Liver (tissue), 9 donors: ENCODE measurements around the gene SYF2. TPM values are rescaled to one million over a fixed set of nuclear protein-coding genes. Genes with fewer than 3 reads are reported as not detected.

Experiments
- DNase-seq: peaks from one replicate; pipeline ENCODE4 v3.0.0-alpha.2; 2017; ENCODE audit warnings: low spot score
- H3K27ac ChIP-seq, 2 donors: one replicate each; pipeline ENCODE4 v1.7.0; 2013; ENCODE audit warnings: inconsistent platforms in 2 of 2, low read length in 2 of 2, control low read depth in 1 of 2, low read depth in 1 of 2, mild to moderate bottlenecking in 1 of 2
- H3K27me3 ChIP-seq, 4 donors: one replicate each; pipeline versions ENCODE4 v1.6.1 to v1.7.0; 2013; ENCODE audit warnings: low read length in 3 of 4, inconsistent platforms in 1 of 4, mild to moderate bottlenecking in 1 of 4, moderate library complexity in 1 of 4; ENCODE audit not compliant: control insufficient read depth in 4 of 4, insufficient read depth in 4 of 4
- H3K36me3 ChIP-seq, 4 donors: one replicate each; pipeline versions ENCODE4 v1.6.1 to v1.7.0; 2013; ENCODE audit warnings: low read length in 3 of 4, mild to moderate bottlenecking in 3 of 4, low read depth in 1 of 4, moderate library complexity in 1 of 4; ENCODE audit not compliant: control insufficient read depth in 4 of 4, insufficient read depth in 3 of 4
- H3K4me1 ChIP-seq, 4 donors: one replicate each; pipeline versions ENCODE4 v1.6.1 to v1.7.0; 2013; ENCODE audit warnings: low read length in 3 of 4, mild to moderate bottlenecking in 3 of 4, moderate library complexity in 1 of 4; ENCODE audit not compliant: control insufficient read depth in 4 of 4, insufficient read depth in 4 of 4
- H3K4me3 ChIP-seq, 3 donors: one replicate each; pipeline versions ENCODE4 v1.6.1 to v1.7.0; 2013; ENCODE audit warnings: low read length in 3 of 3, control low read depth in 1 of 3, low read depth in 1 of 3, mild to moderate bottlenecking in 1 of 3
- H3K9ac ChIP-seq, 2 donors: one replicate each; pipeline ENCODE4 v1.7.0; 2013; ENCODE audit warnings: low read length in 2 of 2, mild to moderate bottlenecking in 2 of 2, moderate library complexity in 2 of 2, control low read depth in 1 of 2, low read depth in 1 of 2
- H3K9me3 ChIP-seq, 4 donors: one replicate each; pipeline versions ENCODE4 v1.6.1 to v1.7.0; 2013; ENCODE audit warnings: low read length in 3 of 4; ENCODE audit not compliant: control insufficient read depth in 4 of 4
- FOXA1 ChIP-seq: IDR thresholded peaks from 2 replicates; pipeline ENCODE4 v1.6.1; 2016; ENCODE audit warnings: antibody characterized with exemption
- FOXA2 ChIP-seq: IDR thresholded peaks from 2 replicates; pipeline ENCODE4 v1.6.1; 2016; ENCODE audit warnings: antibody characterized with exemption
- GABPA ChIP-seq, 2 donors: IDR thresholded peaks in 1 of 2; conservative IDR thresholded peaks in 1 of 2; 2 replicates each; pipeline ENCODE4 v1.6.1; 2016; ENCODE audit warnings: antibody characterized with exemption in 2 of 2, mild to moderate bottlenecking in 1 of 2, moderate library complexity in 1 of 2
- HNF4A ChIP-seq, 2 donors: conservative IDR thresholded peaks; 2 replicates each; pipeline ENCODE4 v1.6.1; 2016; ENCODE audit warnings: antibody characterized with exemption in 2 of 2, mild to moderate bottlenecking in 2 of 2
- HNF4G ChIP-seq: IDR thresholded peaks from 2 replicates; pipeline ENCODE4 v1.6.1; 2016; ENCODE audit warnings: antibody characterized with exemption
- NR2F2 ChIP-seq: IDR thresholded peaks from 2 replicates; pipeline ENCODE4 v1.6.1; 2016; ENCODE audit warnings: antibody characterized with exemption
- RAD21 ChIP-seq, 2 donors: IDR thresholded peaks; 2 replicates each; pipeline ENCODE4 v1.6.1; 2016; ENCODE audit warnings: antibody characterized with exemption in 2 of 2, mild to moderate bottlenecking in 2 of 2
- RXRA ChIP-seq, 2 donors: IDR thresholded peaks; 2 replicates each; pipeline ENCODE4 v1.6.1; 2017 to 2018; ENCODE audit warnings: antibody characterized with exemption in 2 of 2, mild to moderate bottlenecking in 1 of 2
- SP1 ChIP-seq: IDR thresholded peaks from 2 replicates; pipeline ENCODE4 v1.6.1; 2018; ENCODE audit warnings: antibody characterized with exemption, mild to moderate bottlenecking
- TAF1 ChIP-seq: conservative IDR thresholded peaks from 2 replicates; pipeline ENCODE4 v1.6.1; 2016; ENCODE audit warnings: antibody characterized with exemption, mild to moderate bottlenecking
- WGBS: extraction: QIAGEN DNeasy Blood & Tissue Kit; methylation state at CpG from one replicate; pipeline ENCODE4 v1.1.7; 2013; 5-methylcytosine and 5-hydroxymethylcytosine counted together
- polyA plus RNA-seq, 2 donors: library from polyadenylated mRNA; stranded (reverse) in 1 of 2; unstranded in 1 of 2; fragments of 200-250 nt in 1 of 2; fragments of >200 nt in 1 of 2; fragmentation: Nextera tagmentation in 1 of 2; extraction: Ambion mirVana in 1 of 2; gene quantifications; one replicate each; pipeline versions ENCODE4 v1.2.1 to v1.2.3, GENCODE V29; 2013 to 2015
- total RNA-seq, 2 donors: library from RNA; depleted of rRNA; stranded (reverse); fragments of >200 nt; gene quantifications; one replicate each; pipeline ENCODE4 v1.2.3, GENCODE V29; 2014
- TF ChIP-seq, protein P1 (sequence below): fragments of 150-350 bp; IDR thresholded peaks from 2 replicates; pipeline ENCODE4 v1.5.1; 2017; ENCODE audit warnings: improper control_type of control experiment, low read depth, low read length; ENCODE audit not compliant: missing input control
- TF ChIP-seq, protein P2 (sequence below): IDR thresholded peaks from 2 replicates; pipeline ENCODE4 v1.6.1; 2016; ENCODE audit warnings: antibody characterized with exemption
- TF ChIP-seq, protein P3 (sequence below): IDR thresholded peaks from 2 replicates; pipeline ENCODE4 v1.6.1; 2016; ENCODE audit warnings: antibody characterized with exemption
- TF ChIP-seq, protein P4 (sequence below): IDR thresholded peaks from 2 replicates; pipeline ENCODE4 v1.6.1; 2016; ENCODE audit warnings: antibody characterized with exemption
- donor health status: healthy.
- donor health status: healthy.
- donor health status: healthy.
- donor health status: healthy.
- donor health status: healthy.

The SYF2 gene
- total and polyA plus RNA-seq, 4 donors, result 12.0 to 24.0 (median 15.2) TPM

DNA sequence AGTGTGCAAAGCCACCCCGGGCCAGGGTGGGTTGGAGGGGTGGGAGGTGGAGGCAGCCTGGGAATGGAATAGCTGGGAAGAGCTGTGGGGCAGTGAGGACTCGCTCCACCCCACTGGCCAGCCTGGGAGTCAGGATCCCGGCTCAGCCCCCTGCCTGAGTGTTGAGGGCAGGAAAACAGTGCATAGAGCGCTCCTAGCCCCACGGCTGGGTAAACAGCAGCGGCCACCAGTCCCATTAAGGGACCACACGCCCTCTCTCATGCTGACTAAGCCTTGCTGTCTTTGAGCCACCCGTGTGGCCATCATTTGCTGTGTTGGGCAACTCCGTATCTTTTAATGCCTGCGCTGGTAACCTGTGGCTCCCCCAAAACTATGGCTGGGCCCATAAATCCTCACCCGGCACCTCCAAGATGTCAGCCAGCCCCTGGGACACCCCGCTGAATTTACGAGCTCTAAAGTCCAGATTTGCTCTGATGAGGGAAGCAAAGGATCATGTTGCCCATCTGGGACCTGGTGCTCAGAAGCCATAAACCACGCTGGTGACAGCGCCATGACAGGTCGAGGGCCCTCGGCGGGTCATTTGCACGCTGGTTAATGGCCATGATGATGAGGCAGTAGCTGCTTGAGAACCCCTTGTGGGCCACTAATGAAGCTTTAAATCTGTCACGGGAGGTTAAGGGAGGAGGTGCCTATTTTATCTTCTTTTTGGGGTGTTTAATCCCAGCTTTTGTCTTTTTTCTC is 34.9 kb downstream of the SYF2 start:
- no peaks in the 10 kb centered on the region for H3K27me3 ChIP-seq
- no peak overlapping the region for H3K9ac ChIP-seq
- no peaks in the 10 kb centered on the region for H3K4me1 ChIP-seq
- no peak for TF ChIP-seq FOXA2
- TF ChIP-seq, protein P1, sequence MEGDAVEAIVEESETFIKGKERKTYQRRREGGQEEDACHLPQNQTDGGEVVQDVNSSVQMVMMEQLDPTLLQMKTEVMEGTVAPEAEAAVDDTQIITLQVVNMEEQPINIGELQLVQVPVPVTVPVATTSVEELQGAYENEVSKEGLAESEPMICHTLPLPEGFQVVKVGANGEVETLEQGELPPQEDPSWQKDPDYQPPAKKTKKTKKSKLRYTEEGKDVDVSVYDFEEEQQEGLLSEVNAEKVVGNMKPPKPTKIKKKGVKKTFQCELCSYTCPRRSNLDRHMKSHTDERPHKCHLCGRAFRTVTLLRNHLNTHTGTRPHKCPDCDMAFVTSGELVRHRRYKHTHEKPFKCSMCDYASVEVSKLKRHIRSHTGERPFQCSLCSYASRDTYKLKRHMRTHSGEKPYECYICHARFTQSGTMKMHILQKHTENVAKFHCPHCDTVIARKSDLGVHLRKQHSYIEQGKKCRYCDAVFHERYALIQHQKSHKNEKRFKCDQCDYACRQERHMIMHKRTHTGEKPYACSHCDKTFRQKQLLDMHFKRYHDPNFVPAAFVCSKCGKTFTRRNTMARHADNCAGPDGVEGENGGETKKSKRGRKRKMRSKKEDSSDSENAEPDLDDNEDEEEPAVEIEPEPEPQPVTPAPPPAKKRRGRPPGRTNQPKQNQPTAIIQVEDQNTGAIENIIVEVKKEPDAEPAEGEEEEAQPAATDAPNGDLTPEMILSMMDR, result no peak
- H3K36me3 ChIP-seq, result no peaks in the 10 kb centered on the region
- H3K4me3 ChIP-seq, result no peak overlapping the region
- DNase-seq, result no peak
- H3K9me3 ChIP-seq, result no peaks in the 10 kb centered on the region
- H3K27ac ChIP-seq, result no peak overlapping the region
- 82% methylated on average over 20 of the region's 20 CpGs for WGBS

DNA sequence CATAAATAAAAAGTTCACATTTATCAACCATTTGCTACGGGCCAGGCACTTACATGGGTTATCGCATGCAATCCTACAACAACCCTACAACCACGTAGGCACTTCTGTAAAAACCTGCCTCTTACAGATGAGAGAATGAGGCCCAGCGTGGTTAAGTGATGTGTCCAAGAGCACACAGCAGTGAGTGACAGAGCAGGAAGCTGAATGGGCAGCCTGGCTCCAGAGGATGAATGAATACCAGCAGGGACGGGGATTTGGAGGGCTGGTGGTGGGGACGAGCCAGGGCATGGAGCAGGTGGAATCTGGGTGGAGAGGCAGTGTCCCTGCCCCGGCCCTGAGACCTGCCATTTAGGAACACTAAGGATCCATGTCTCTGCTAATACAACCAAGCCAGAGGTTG is 35.5 kb downstream of the SYF2 start:
- no peak overlapping the region for H3K27ac ChIP-seq
- 85% methylated on average over 7 of the region's 7 CpGs for WGBS
- H3K36me3 ChIP-seq, result no peaks in the 10 kb centered on the region
- no peak overlapping the region for H3K9ac ChIP-seq
- no peaks in the 10 kb centered on the region for H3K27me3 ChIP-seq
- DNase-seq, result no peak
- no peak overlapping the region for H3K4me3 ChIP-seq
- TF ChIP-seq HNF4G, result no peak
- TF ChIP-seq, protein P2, sequence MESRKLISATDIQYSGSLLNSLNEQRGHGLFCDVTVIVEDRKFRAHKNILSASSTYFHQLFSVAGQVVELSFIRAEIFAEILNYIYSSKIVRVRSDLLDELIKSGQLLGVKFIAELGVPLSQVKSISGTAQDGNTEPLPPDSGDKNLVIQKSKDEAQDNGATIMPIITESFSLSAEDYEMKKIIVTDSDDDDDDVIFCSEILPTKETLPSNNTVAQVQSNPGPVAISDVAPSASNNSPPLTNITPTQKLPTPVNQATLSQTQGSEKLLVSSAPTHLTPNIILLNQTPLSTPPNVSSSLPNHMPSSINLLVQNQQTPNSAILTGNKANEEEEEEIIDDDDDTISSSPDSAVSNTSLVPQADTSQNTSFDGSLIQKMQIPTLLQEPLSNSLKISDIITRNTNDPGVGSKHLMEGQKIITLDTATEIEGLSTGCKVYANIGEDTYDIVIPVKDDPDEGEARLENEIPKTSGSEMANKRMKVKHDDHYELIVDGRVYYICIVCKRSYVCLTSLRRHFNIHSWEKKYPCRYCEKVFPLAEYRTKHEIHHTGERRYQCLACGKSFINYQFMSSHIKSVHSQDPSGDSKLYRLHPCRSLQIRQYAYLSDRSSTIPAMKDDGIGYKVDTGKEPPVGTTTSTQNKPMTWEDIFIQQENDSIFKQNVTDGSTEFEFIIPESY, result no peak
- no peak for TF ChIP-seq SP1
- TF ChIP-seq TAF1, result no peak
- no peak for TF ChIP-seq RXRA (IDR thresholded peaks at IDR 0.05)
- no peak for TF ChIP-seq NR2F2
- TF ChIP-seq RAD21 (IDR thresholded peaks at IDR 0.05), result no peak
- TF ChIP-seq, protein P3, sequence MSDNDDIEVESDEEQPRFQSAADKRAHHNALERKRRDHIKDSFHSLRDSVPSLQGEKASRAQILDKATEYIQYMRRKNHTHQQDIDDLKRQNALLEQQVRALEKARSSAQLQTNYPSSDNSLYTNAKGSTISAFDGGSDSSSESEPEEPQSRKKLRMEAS, result no peak
- TF ChIP-seq, protein P1, result no peak
- H3K4me1 ChIP-seq, result no peaks in the 10 kb centered on the region
- H3K9me3 ChIP-seq, result no peaks in the 10 kb centered on the region

DNA sequence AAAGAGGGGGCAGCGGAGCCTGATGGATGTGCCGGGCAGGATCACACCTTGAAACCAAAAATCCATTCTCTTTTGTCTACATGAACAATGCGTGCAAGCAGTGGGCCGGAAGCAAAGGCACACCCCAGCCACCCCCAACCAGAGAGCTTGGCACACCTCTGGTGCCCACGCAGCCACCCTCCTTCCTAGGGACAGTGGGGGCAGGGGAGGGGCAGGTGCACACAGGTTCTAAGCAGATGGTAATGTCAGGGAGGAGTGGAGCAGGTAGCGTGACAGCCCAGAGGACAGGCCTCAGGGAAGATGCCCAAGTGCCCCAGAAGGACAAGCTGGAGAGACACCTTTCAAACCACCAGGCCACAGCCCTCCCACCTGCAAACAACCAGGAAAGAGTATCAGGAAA is 36.5 kb downstream of the SYF2 start:
- no peak for DNase-seq
- Histone ChIP-seq H3K27ac (no peak overlapping the region), H3K36me3 (no peaks in the 10 kb centered on the region), H3K4me1 (no peaks in the 10 kb centered on the region), H3K27me3 (no peaks in the 10 kb centered on the region), H3K9me3 (no peaks in the 10 kb centered on the region), H3K4me3 (no peak overlapping the region), H3K9ac (no peak overlapping the region)
- 82% methylated on average over 6 of the region's 6 CpGs for WGBS
- TF ChIP-seq, protein P4, sequence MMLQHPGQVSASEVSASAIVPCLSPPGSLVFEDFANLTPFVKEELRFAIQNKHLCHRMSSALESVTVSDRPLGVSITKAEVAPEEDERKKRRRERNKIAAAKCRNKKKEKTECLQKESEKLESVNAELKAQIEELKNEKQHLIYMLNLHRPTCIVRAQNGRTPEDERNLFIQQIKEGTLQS, result no peak
- TF ChIP-seq GABPA (IDR thresholded peaks at IDR 0.05 in 1 of 2, conservative IDR thresholded peaks at IDR 0.05 in 1 of 2), result no peak
- TF ChIP-seq NR2F2, result no peak
- no peak for TF ChIP-seq FOXA1
- TF ChIP-seq SP1, result no peak
- TF ChIP-seq HNF4A (conservative IDR thresholded peaks at IDR 0.05), result no peak
- no peak for TF ChIP-seq RXRA (IDR thresholded peaks at IDR 0.05)
- no peak for TF ChIP-seq RAD21 (IDR thresholded peaks at IDR 0.05)
